Activated CD8-positive, alpha-beta memory T cell treated with anti-CD3 and anti-CD28 coated beads for 1 hour (primary cell): ENCODE data around the gene PHEX.

Experiments
- DNase-seq, 2 donors: peaks; one replicate each; pipeline ENCODE4 v3.0.0-alpha.2; 2020; ENCODE audit warnings: low read depth in 1 of 2; ENCODE audit errors: extremely low read depth in 1 of 2

Gene PHEX

GRCh38 chrX:22097012-22097694, 65.0 kb downstream of the PHEX start:
- no peak for DNase-seq

GRCh38 chrX:22105231-22105630, 73.1 kb downstream of the PHEX start:
- no peak for DNase-seq

- DNase-seq: no peak
These were observed 73.8 kb downstream of the PHEX start for GRCh38 chrX:22105971-22106370.

- no peak for DNase-seq
These were observed 77.3 kb downstream of the PHEX start for GRCh38 chrX:22109442-22109841.

GRCh38 chrX:22110729-22111494, 78.8 kb downstream of the PHEX start:
- no peak for DNase-seq

- no peak for DNase-seq
These were observed 84.8 kb downstream of the PHEX start for GRCh38 chrX:22116605-22117546.

- DNase-seq: no peak
These were observed 85.5 kb downstream of the PHEX start for GRCh38 chrX:22117633-22118032.

GRCh38 chrX:22118161-22118830, 86.2 kb downstream of the PHEX start:
- no peak for DNase-seq

GRCh38 chrX:22121161-22121560, 89.0 kb downstream of the PHEX start:
- no peak for DNase-seq

- no peak for DNase-seq
These were observed 90.4 kb downstream of the PHEX start for GRCh38 chrX:22122510-22122909.

- DNase-seq: no peak
These were observed 92.0 kb downstream of the PHEX start for GRCh38 chrX:22124098-22124497.

- no peak for DNase-seq
These were observed 93.4 kb downstream of the PHEX start for GRCh38 chrX:22125481-22125880.

- DNase-seq: no peak
These were observed 94.2 kb downstream of the PHEX start for GRCh38 chrX:22126327-22126726.

- DNase-seq: no peak
These were observed 96.8 kb downstream of the PHEX start for GRCh38 chrX:22128961-22129360.

GRCh38 chrX:22134681-22135080, 102.6 kb downstream of the PHEX start:
- no peak for DNase-seq

- no peak for DNase-seq
These were observed 103.1 kb downstream of the PHEX start for GRCh38 chrX:22135171-22135711.

GRCh38 chrX:22135994-22136684, 104.0 kb downstream of the PHEX start:
- no peak for DNase-seq

GRCh38 chrX:22136711-22137110, 104.6 kb downstream of the PHEX start:
- DNase-seq: no peak

GRCh38 chrX:22139822-22140221, 107.7 kb downstream of the PHEX start:
- DNase-seq: no peak
